ENCODE measurements around the gene PASK.

PASK gene

DNA sequence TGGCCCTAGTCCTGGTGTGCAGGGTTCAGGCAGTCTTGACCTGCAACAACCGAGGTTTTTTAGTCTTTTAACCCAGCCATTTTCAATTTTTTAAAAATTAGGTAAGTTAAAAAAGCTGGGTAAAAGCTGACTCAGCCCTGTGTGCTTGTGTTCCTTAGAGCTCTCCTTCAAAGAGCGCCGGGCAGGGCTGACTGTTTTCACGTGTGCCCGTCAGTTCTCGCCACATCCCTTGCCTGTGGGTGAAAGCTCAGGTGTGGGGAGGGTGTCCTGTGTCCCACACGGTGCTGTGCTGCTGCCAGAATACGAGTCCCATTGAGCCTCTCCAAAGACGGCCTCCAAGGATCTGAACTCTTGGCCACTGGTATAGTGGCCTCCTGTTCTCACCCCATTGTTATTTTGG, 33.9 kb upstream of the PASK start:
- Mint-ChIP-seq H3K4me1 (no peaks in the 10 kb centered on the region), H3K27ac (no peak overlapping the region), H3K4me3 (no peak overlapping the region), H3K9me3 (no peaks in the 10 kb centered on the region), H3K27me3 (ENCODE audit: low read depth) (no peaks in the 10 kb centered on the region), H3K36me3 (ENCODE audit: low read depth) (peaks cover 17% of the 10 kb centered on the region)
- TF ChIP-seq, protein P1, sequence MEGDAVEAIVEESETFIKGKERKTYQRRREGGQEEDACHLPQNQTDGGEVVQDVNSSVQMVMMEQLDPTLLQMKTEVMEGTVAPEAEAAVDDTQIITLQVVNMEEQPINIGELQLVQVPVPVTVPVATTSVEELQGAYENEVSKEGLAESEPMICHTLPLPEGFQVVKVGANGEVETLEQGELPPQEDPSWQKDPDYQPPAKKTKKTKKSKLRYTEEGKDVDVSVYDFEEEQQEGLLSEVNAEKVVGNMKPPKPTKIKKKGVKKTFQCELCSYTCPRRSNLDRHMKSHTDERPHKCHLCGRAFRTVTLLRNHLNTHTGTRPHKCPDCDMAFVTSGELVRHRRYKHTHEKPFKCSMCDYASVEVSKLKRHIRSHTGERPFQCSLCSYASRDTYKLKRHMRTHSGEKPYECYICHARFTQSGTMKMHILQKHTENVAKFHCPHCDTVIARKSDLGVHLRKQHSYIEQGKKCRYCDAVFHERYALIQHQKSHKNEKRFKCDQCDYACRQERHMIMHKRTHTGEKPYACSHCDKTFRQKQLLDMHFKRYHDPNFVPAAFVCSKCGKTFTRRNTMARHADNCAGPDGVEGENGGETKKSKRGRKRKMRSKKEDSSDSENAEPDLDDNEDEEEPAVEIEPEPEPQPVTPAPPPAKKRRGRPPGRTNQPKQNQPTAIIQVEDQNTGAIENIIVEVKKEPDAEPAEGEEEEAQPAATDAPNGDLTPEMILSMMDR (IDR thresholded peaks at IDR 0.05; ENCODE audit: unreplicated experiment in 3 of 3) = no peak

DNA sequence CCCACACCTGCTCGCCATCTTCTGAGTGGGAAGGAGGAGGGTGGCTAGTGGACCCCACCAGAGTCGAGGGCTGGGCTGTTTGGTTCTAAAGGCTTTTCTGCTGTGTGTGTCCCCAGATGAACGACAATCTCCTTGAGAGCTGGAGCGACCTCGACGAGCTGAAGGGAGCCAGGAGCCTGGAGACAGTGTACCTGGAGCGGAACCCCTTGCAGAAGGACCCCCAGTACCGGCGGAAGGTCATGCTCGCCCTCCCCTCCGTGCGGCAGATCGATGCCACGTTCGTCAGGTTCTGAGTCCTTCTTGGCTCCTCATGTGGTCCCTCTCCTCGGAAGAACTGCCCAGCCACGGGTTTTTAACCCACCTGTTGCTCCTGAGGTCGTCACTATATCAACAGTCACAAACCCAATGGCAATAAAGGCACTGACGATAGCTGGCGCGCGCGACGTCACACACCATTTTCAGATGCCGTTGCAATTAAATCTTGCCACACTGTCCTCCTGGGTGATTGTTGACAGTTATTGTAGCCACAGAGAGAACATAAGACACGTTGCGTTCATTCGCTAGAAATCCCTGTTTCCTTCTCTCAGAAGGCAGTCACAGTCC, 33.4 kb upstream of the PASK start:
- Mint-ChIP-seq H3K4me1 (no peaks in the 10 kb centered on the region), H3K27ac (no peak overlapping the region)

DNA sequence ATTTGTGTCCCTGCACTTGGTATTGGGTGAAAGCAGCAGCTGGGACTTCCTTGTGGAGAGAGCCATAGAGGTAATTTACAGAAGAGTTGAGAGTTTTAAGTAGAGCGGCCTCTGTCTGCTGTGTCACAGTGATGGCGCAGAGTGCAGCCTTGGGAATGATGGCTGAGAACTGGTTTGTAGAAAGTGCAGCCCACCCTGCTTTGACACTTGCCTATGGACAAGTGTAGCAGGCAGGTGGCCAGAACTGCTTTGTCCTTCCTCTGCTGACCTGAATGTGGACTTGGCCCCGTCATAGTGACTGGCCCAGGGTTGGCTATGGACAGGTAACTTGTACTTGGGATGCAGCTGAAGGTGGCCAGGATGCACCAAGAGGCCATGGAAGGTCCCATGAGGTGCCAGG, 32.9 kb upstream of the PASK start:
- H3K27me3 Mint-ChIP-seq (ENCODE audit: low read depth) = no peaks in the 10 kb centered on the region
- peaks cover 19% of the 10 kb centered on the region for H3K36me3 Mint-ChIP-seq (ENCODE audit: low read depth)
- H3K27ac Mint-ChIP-seq = no peak overlapping the region
- no peaks in the 10 kb centered on the region for H3K4me1 Mint-ChIP-seq
- no peaks in the 10 kb centered on the region for H3K9me3 Mint-ChIP-seq
- TF ChIP-seq, protein P1 (IDR thresholded peaks at IDR 0.05; ENCODE audit: unreplicated experiment in 3 of 3) = no peak
- no peak overlapping the region for H3K4me3 Mint-ChIP-seq

More for the DNA sequence above, 33.4 kb upstream of the PASK start:
- no peaks in the 10 kb centered on the region for H3K27me3 Mint-ChIP-seq (ENCODE audit: low read depth)
- TF ChIP-seq, protein P1 (IDR thresholded peaks at IDR 0.05; ENCODE audit: unreplicated experiment in 3 of 3) = no peak
- H3K9me3 Mint-ChIP-seq = no peaks in the 10 kb centered on the region
- H3K4me3 Mint-ChIP-seq = no peak overlapping the region
- H3K36me3 Mint-ChIP-seq (ENCODE audit: low read depth) = peaks cover 19% of the 10 kb centered on the region

DNA sequence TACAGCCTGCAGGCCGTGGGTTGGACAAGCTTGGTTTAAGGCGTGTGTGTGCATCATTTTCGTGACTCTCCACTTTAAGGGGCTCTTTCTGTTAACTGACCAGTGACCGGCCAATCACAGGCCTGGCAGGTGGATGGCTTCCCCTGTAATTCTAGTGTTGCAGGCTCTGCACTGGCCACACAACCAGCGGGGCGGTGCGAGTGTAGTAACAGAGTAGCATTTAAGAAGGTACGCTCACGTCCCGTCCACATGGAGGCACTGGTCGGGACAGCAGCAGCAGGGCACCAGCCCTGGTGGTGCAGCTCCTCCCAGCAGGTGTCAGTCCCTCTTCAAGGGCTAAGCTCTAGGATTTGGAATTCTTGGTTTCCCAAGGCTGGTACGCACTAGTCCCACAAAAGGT, 31.2 kb upstream of the PASK start:
- Mint-ChIP-seq H3K4me3 (no peak overlapping the region), H3K36me3 (ENCODE audit: low read depth) (peaks cover 20% of the 10 kb centered on the region), H3K9me3 (no peaks in the 10 kb centered on the region), H3K4me1 (no peaks in the 10 kb centered on the region), H3K27ac (peak overlapping the region in 1 of 3 experiments; percentile 92), H3K27me3 (ENCODE audit: low read depth) (no peaks in the 10 kb centered on the region)
- TF ChIP-seq, protein P1 (IDR thresholded peaks at IDR 0.05; ENCODE audit: unreplicated experiment in 3 of 3) = no peak

DNA sequence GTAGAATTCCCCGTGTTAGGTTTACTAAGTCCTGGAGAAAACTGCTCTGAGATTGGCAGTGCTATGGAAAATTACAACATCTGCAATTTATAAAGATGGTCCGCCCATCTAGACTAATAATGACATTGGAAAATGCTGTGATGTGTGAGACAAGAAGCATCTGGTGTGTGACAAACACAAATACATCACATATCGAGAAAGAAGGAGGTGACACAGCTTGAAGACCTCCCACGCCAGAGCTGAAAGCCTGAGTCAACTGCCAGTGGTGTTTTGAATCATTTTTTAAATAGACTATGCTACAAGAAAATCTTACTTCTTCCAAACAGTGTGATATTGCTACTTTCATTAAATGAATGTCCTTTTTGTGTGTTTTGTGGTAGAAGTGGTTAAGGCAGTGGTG, 30.6 kb upstream of the PASK start:
- Mint-ChIP-seq H3K9me3 (no peaks in the 10 kb centered on the region), H3K4me1 (no peaks in the 10 kb centered on the region), H3K27me3 (ENCODE audit: low read depth) (no peaks in the 10 kb centered on the region), H3K27ac (peak overlapping the region in 2 of 3 experiments; percentile 70 to 92), H3K36me3 (ENCODE audit: low read depth) (peaks cover 26% of the 10 kb centered on the region), H3K4me3 (no peak overlapping the region)
- TF ChIP-seq, protein P1 (IDR thresholded peaks at IDR 0.05; ENCODE audit: unreplicated experiment in 3 of 3) = no peak

DNA sequence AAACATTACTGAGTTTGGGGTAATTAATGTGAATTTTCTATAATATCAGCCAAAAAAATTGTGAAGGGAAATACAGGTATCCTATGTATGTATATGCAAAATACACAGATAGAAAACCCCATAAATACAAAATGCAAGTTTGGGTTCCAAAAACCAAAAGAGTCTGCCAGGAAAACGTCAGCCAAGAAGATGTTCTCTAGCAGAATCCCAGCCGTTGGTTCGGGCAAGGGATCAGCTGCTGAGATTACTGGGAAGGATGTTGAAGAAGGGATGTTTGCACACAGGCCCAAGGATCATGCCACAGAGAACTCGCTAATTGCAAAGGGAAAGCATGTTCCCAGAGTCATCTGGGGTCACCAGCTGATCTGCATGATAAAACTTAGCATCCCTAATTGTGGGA, 29.7 kb upstream of the PASK start:
- TF ChIP-seq, protein P1 (IDR thresholded peaks at IDR 0.05; ENCODE audit: unreplicated experiment in 3 of 3) = no peak
- H3K4me1 Mint-ChIP-seq = no peaks in the 10 kb centered on the region
- peaks cover 33% of the 10 kb centered on the region for H3K36me3 Mint-ChIP-seq (ENCODE audit: low read depth)
- H3K27ac Mint-ChIP-seq = peak overlapping the region in 2 of 3 experiments; percentile 23 to 92
- no peak overlapping the region for H3K4me3 Mint-ChIP-seq
- H3K27me3 Mint-ChIP-seq (ENCODE audit: low read depth) = no peaks in the 10 kb centered on the region
- no peaks in the 10 kb centered on the region for H3K9me3 Mint-ChIP-seq

All from nephron (organoid).